Measurements from ENCODE around the gene NUP188. TPM values are rescaled to one million over a fixed set of nuclear protein-coding genes. Genes with fewer than 3 reads are reported as not detected.
"Not testable (repeated sequence)": the region's sequence is repeated elsewhere in the genome, so short reads cannot be mapped to it uniquely, and the experiment has no call there.

NUP188 gene
- total RNA-seq, 1 experiment from 2014 or later: 47.3 TPM

GRCh38 chr9:129033216-129033615, 85.7 kb downstream of the NUP188 start:
- DNase-seq (ENCODE audit: unreplicated experiment): no peak
- Mint-ChIP-seq H3K4me3 (ENCODE audit: unreplicated experiment) (no peak overlapping the region), H3K9me3 (ENCODE audit: unreplicated experiment) (no peaks in the 10 kb centered on the region), H3K27me3 (ENCODE audit: insufficient read depth, unreplicated experiment) (no peaks in the 10 kb centered on the region), H3K4me1 (ENCODE audit: insufficient read depth, unreplicated experiment) (peaks cover 24% of the 10 kb centered on the region), H3K27ac (ENCODE audit: low read depth, unreplicated experiment) (no peak overlapping the region), H3K36me3 (ENCODE audit: insufficient read depth, unreplicated experiment) (no peaks in the 10 kb centered on the region)
- TF ChIP-seq, protein P1, sequence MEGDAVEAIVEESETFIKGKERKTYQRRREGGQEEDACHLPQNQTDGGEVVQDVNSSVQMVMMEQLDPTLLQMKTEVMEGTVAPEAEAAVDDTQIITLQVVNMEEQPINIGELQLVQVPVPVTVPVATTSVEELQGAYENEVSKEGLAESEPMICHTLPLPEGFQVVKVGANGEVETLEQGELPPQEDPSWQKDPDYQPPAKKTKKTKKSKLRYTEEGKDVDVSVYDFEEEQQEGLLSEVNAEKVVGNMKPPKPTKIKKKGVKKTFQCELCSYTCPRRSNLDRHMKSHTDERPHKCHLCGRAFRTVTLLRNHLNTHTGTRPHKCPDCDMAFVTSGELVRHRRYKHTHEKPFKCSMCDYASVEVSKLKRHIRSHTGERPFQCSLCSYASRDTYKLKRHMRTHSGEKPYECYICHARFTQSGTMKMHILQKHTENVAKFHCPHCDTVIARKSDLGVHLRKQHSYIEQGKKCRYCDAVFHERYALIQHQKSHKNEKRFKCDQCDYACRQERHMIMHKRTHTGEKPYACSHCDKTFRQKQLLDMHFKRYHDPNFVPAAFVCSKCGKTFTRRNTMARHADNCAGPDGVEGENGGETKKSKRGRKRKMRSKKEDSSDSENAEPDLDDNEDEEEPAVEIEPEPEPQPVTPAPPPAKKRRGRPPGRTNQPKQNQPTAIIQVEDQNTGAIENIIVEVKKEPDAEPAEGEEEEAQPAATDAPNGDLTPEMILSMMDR (IDR thresholded peaks at IDR 0.05; ENCODE audit: unreplicated experiment): no peak
- ChIA-PET CTCF (interaction anchor here (0.6 kb wide), 1 partner anchor 18 kb away, joined by 3 read pairs; no protein-coding TSS in a partner anchor), POLR2A (interaction anchor here (0.6 kb wide), 1 partner anchor 29 kb away, joined by 3 read pairs; no protein-coding TSS in a partner anchor)
- intact Hi-C loops (cut with micrococcal nuclease): no loop called here
- BruUV-seq (replicated peaks): no TSS peak

DNA sequence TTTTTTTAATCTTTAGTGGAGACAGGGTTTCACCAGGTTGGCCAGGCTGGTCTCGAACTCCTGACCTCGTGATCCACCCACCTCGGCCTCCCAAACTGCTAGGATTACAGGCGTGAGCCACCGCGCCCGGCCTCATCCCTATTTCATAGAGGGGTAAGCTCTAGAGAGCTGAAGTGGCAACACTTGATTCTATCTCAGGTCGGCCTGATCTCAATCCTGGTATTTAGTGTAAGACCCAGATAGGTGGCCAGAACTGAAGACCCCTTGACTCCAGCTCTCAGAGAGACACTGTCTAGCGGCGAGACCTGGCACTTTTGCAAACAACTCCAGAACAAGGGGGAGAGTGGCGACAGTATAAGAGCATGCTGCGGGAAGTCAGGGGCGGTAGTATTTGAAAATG, 88.3 kb downstream of the NUP188 start:
- BruUV-seq (replicated peaks); H3K27me3 Mint-ChIP-seq (ENCODE audit: insufficient read depth, unreplicated experiment); intact Hi-C loops (cut with micrococcal nuclease); H3K9me3 Mint-ChIP-seq (ENCODE audit: unreplicated experiment); DNase-seq (ENCODE audit: unreplicated experiment): not testable (repeated sequence)
- Mint-ChIP-seq H3K27ac (ENCODE audit: low read depth, unreplicated experiment) (peak overlapping the region; percentile 89), H3K4me3 (ENCODE audit: unreplicated experiment) (peak overlapping the region; percentile 97), H3K4me1 (ENCODE audit: insufficient read depth, unreplicated experiment) (peaks cover 17% of the 10 kb centered on the region), H3K36me3 (ENCODE audit: insufficient read depth, unreplicated experiment) (peaks cover 14% of the 10 kb centered on the region)
- ChIA-PET POLR2A (interaction anchor here (0.6 to 1.9 kb wide), 9 partner anchors 32 to 594 kb away, joined by 3 to 10 read pairs (median 3); partner anchors contain the start of genes DOLPP1 and PTPA), CTCF (interaction anchor here (0.5 to 1.4 kb wide), 4 partner anchors 30 to 218 kb away, joined by 3 read pairs; no protein-coding TSS in a partner anchor)

GRCh38 chr9:129036241-129036922, 88.9 kb downstream of the NUP188 start, which contains the start of gene MIGA2:
Gene MIGA2 (plus strand): TSS chr9:129036626. CDS start chr9:129040595, 3,969 bp downstream.
- no peaks in the 10 kb centered on the region for H3K27me3 Mint-ChIP-seq (ENCODE audit: insufficient read depth, unreplicated experiment)
- peak within 1 kb of the TSS; percentile 97 for H3K4me3 Mint-ChIP-seq (ENCODE audit: unreplicated experiment)
- H3K4me1 Mint-ChIP-seq (ENCODE audit: insufficient read depth, unreplicated experiment): peaks cover 17% of the 10 kb centered on the region
- H3K9me3 Mint-ChIP-seq (ENCODE audit: unreplicated experiment): no peaks in the 10 kb centered on the region
- intact Hi-C loops (cut with micrococcal nuclease): no loop called here
- TF ChIP-seq, protein P1 (IDR thresholded peaks at IDR 0.05; ENCODE audit: unreplicated experiment): no peak
- POLR2A ChIA-PET: interaction anchor here (0.6 to 1.9 kb wide), 11 partner anchors 31 to 594 kb away, joined by 3 to 10 read pairs (median 3); partner anchors contain the start of genes DOLPP1 and PTPA
- no TSS peak for BruUV-seq (replicated peaks)
- H3K27ac Mint-ChIP-seq (ENCODE audit: low read depth, unreplicated experiment): peak within 1 kb of the TSS; percentile 89
- DNase-seq (ENCODE audit: unreplicated experiment): peak; percentile 99
- CTCF ChIA-PET: interaction anchor here (0.5 to 1.4 kb wide), 2 partner anchors 59 to 108 kb away, joined by 3 read pairs; no protein-coding TSS in a partner anchor
- H3K36me3 Mint-ChIP-seq (ENCODE audit: insufficient read depth, unreplicated experiment): peaks cover 19% of the 10 kb centered on the region

- POLR2A ChIA-PET: interaction anchor here (0.6 to 1.9 kb wide), 9 partner anchors 44 to 1669 kb away, joined by 3 to 10 read pairs (median 3); partner anchors contain the start of genes DOLPP1 and PTPA
- intact Hi-C loops (cut with micrococcal nuclease): no loop called here
- H3K36me3 Mint-ChIP-seq (ENCODE audit: insufficient read depth, unreplicated experiment): peaks cover 27% of the 10 kb centered on the region
- H3K9me3 Mint-ChIP-seq (ENCODE audit: unreplicated experiment): no peaks in the 10 kb centered on the region
- peak overlapping the region; percentile 89 for H3K27ac Mint-ChIP-seq (ENCODE audit: low read depth, unreplicated experiment)
- H3K4me3 Mint-ChIP-seq (ENCODE audit: unreplicated experiment): peak overlapping the region; percentile 97
- H3K4me1 Mint-ChIP-seq (ENCODE audit: insufficient read depth, unreplicated experiment): peaks cover 17% of the 10 kb centered on the region
- H3K27me3 Mint-ChIP-seq (ENCODE audit: insufficient read depth, unreplicated experiment): no peaks in the 10 kb centered on the region
- CTCF ChIA-PET: interaction anchor here (0.5 to 1.4 kb wide), 3 partner anchors 9 to 109 kb away, joined by 3 read pairs; partner anchors contain the start of genes DOLPP1 and SH3GLB2
- TF ChIP-seq, protein P1 (IDR thresholded peaks at IDR 0.05; ENCODE audit: unreplicated experiment): no peak
- no TSS peak for BruUV-seq (replicated peaks)
- DNase-seq (ENCODE audit: unreplicated experiment): no peak
Observed at GRCh38 chr9:129036923-129037766, 89.6 kb downstream of the NUP188 start.

Data from MCF 10A (cell line).